HFFc6 (cell line): ENCODE results near the gene SLAMF9. TPM values are rescaled to one million over a fixed set of nuclear protein-coding genes. Genes with fewer than 3 reads are reported as not detected.

Source experiments
- DNase-seq: peaks from one replicate; pipeline ENCODE4 v3.0.0-alpha.2; 2018
- H3K27ac Mint-ChIP-seq: 2 replicates; pipeline ENCODE4 v1.8.0; 2020; ENCODE audit warnings: mild to moderate bottlenecking, mixed read lengths
- H3K27me3 Mint-ChIP-seq: 2 replicates; pipeline ENCODE4 v1.8.0; 2021; ENCODE audit warnings: mild to moderate bottlenecking, moderate library complexity, mixed read lengths; ENCODE audit not compliant: insufficient read depth
- H3K36me3 Mint-ChIP-seq: 2 replicates; pipeline ENCODE4 v1.8.0; 2021; ENCODE audit warnings: low read depth, mixed read lengths
- H3K4me1 Mint-ChIP-seq: 2 replicates; pipeline ENCODE4 v1.8.0; 2020; ENCODE audit warnings: low read depth, mixed read lengths
- H3K4me3 Mint-ChIP-seq: 2 replicates; pipeline ENCODE4 v1.8.0; 2020; ENCODE audit warnings: mild to moderate bottlenecking, moderate library complexity, mixed read lengths
- H3K9me3 Mint-ChIP-seq: 2 replicates; pipeline ENCODE4 v1.8.0; 2020; ENCODE audit warnings: mild to moderate bottlenecking, mixed read lengths
- total RNA-seq, 6 experiments: library from RNA; stranded (reverse); fragmentation: NEBNext Ultra II Directional; extraction: Animal tissue kit (Norgen Biotek cat#: 25700); gene quantifications; 2 replicates in 1 of 6; 3 replicates in 5 of 6; pipeline ENCODE4 v1.2.3, GENCODE V29; 2021
- TF ChIP-seq, protein P1 (sequence below): fragments of 200-600 bp; sonication (generic); IDR thresholded peaks from 2 replicates; pipeline ENCODE4 v1.5.0; 2021; ENCODE audit warnings: antibody characterized with exemption, mild to moderate bottlenecking

SLAMF9 gene
- total RNA-seq, 6 experiments from 2014 or later = 0.41 to 0.51 (median 0.46) TPM; not detected in 3

DNA sequence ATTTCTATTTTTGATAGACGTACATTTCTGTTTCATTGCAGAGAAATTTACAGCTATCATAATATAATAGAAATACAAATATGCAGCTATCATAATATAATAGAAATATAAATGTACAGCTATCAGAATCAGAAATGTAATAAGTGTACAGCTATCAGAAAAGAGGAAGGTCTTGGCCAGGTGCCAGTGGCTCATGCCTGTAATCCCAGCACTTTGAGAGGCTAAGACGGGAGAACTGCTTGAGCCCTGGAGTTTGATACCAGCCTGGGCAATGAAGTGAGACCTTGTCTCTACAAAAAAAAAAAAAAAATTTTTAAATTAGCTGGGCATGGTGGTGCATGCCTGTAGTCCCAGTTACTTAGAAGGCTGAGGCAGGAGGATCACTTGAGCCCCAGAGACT, 39.9 kb upstream of the SLAMF9 start:
- TF ChIP-seq, protein P1, sequence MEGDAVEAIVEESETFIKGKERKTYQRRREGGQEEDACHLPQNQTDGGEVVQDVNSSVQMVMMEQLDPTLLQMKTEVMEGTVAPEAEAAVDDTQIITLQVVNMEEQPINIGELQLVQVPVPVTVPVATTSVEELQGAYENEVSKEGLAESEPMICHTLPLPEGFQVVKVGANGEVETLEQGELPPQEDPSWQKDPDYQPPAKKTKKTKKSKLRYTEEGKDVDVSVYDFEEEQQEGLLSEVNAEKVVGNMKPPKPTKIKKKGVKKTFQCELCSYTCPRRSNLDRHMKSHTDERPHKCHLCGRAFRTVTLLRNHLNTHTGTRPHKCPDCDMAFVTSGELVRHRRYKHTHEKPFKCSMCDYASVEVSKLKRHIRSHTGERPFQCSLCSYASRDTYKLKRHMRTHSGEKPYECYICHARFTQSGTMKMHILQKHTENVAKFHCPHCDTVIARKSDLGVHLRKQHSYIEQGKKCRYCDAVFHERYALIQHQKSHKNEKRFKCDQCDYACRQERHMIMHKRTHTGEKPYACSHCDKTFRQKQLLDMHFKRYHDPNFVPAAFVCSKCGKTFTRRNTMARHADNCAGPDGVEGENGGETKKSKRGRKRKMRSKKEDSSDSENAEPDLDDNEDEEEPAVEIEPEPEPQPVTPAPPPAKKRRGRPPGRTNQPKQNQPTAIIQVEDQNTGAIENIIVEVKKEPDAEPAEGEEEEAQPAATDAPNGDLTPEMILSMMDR = no peak
- H3K9me3 Mint-ChIP-seq = no peaks in the 10 kb centered on the region
- H3K27me3 Mint-ChIP-seq = peaks cover 4% of the 10 kb centered on the region; the same call in 1 of the 2 replicates
- no peak overlapping the region for H3K4me3 Mint-ChIP-seq
- H3K4me1 Mint-ChIP-seq = peaks cover 64% of the 10 kb centered on the region
- DNase-seq = no peak
- H3K36me3 Mint-ChIP-seq = no peaks in the 10 kb centered on the region
- no peak overlapping the region for H3K27ac Mint-ChIP-seq

DNA sequence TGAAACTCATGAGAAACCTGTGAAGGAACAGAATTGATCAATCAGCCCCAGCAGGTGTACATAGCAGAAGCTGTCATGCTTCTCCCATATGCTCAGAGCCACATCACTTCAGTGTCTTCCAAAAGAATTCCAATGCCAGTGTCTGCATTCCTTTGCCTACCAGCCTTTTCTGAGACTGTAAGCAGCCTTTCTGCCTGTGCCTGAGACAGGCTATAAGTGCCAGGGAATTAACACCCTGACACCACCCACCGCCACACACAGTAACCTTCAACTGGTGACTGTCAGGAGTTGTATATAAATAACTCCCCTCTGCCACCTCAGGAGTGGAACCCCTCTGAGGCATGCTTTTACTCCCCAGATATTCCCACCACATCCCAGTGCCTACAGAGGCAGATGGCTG, 38.1 kb upstream of the SLAMF9 start:
- H3K27me3 Mint-ChIP-seq = peaks cover 4% of the 10 kb centered on the region; the same call in 1 of the 2 replicates
- no peak for DNase-seq
- H3K36me3 Mint-ChIP-seq = no peaks in the 10 kb centered on the region
- peaks cover 48% of the 10 kb centered on the region for H3K4me1 Mint-ChIP-seq
- H3K27ac Mint-ChIP-seq = no peak overlapping the region
- TF ChIP-seq, protein P1 = no peak
- H3K4me3 Mint-ChIP-seq = no peak overlapping the region
- no peaks in the 10 kb centered on the region for H3K9me3 Mint-ChIP-seq

DNA sequence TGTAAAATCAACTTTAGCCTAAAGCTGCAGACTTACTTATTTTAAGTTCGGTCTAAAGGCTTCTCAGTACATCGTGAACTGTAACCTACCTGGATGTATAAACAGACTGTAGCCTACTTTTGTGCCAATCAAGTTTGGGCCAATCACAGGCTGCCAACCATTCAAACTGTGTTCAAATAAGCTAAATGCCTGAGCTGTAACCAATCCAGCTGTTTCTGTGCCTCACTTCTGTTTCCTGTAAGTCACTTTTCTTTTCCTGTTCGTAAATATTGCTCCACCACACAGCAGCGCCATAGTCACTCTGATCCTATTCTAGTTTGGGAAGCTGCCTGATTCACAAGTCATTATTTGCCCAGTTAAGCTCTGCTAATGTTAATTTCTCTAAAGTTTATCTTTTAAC, 37.5 kb upstream of the SLAMF9 start:
- DNase-seq = no peak
- H3K4me3 Mint-ChIP-seq = no peak overlapping the region
- TF ChIP-seq, protein P1 = no peak

DNA sequence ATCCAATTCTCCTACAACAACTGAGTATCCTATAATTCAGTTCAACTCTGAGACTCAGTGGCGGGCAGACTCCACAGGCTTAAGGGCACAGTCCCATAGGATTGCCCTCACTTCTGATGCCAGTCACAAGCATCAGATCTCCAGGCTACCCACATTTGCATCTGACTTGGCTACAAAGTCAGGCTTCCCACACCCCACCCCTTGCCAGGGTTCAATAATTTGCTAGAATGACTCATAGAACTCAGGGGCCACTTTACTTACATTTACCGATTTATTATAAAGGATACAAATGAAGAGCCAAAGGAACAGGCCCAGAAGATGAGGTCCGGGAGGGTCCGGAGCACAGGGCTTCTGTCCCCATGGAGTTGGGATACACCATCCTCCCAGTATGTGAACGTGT, 36.0 kb upstream of the SLAMF9 start:
- peaks cover 9% of the 10 kb centered on the region; the same call in 1 of the 2 replicates for H3K27me3 Mint-ChIP-seq
- TF ChIP-seq, protein P1 = no peak
- no peaks in the 10 kb centered on the region for H3K36me3 Mint-ChIP-seq
- H3K4me1 Mint-ChIP-seq = peaks cover 29% of the 10 kb centered on the region
- H3K27ac Mint-ChIP-seq = no peak overlapping the region
- DNase-seq = no peak
- no peaks in the 10 kb centered on the region for H3K9me3 Mint-ChIP-seq
- no peak overlapping the region for H3K4me3 Mint-ChIP-seq

More for the DNA sequence above, 37.5 kb upstream of the SLAMF9 start:
- Mint-ChIP-seq H3K27me3 (peaks cover 4% of the 10 kb centered on the region; the same call in 1 of the 2 replicates), H3K9me3 (no peaks in the 10 kb centered on the region), H3K27ac (no peak overlapping the region), H3K4me1 (peaks cover 44% of the 10 kb centered on the region), H3K36me3 (no peaks in the 10 kb centered on the region)

DNA sequence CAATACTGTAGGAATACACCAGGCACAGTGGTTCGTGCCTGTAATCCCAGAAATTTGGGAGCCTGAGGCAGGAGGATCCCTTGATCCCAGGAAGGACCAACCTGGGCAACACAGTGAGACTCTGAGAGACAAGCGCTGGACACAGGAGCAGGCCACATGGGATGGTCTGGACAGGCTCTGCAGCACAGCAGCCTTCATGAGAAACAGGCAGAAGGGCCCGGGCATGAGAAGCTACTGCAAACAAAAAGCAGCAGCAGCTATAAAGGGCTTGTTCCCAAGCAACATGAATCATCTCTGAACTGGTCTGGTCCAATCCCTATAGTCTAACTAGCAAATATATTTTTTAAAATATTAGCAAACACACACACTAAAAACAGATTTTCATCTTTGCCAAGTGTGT, 35.5 kb upstream of the SLAMF9 start:
- Mint-ChIP-seq H3K4me1 (peaks cover 25% of the 10 kb centered on the region), H3K36me3 (no peaks in the 10 kb centered on the region), H3K4me3 (no peak overlapping the region), H3K27me3 (peaks cover 13% of the 10 kb centered on the region; the same call in 1 of the 2 replicates), H3K9me3 (no peaks in the 10 kb centered on the region), H3K27ac (no peak overlapping the region)
- peak; percentile 9 for DNase-seq
- TF ChIP-seq, protein P1 = no peak

DNA sequence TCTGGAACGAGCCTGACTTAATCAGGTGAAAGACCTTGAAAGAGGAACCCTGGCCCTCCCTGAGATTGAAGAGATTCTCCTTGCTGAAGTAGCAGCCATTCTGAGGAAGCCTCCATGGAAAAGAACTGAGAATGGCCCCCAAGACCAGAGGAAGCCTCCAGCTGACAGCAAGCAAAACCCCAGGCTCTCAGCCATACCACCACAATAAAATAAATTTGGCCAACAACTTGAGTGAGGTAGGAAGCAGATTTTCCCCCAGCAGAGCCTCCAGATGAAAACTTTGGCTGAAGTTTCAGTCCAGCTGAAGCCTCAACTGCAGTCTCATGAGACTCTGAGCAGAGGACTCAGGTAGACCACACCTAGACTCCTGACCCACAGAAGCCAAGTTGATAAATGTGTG, 34.0 kb upstream of the SLAMF9 start:
- Mint-ChIP-seq H3K27ac (no peak overlapping the region), H3K9me3 (no peaks in the 10 kb centered on the region), H3K36me3 (no peaks in the 10 kb centered on the region), H3K4me3 (no peak overlapping the region), H3K27me3 (peaks cover 19% of the 10 kb centered on the region; the same call in 1 of the 2 replicates), H3K4me1 (peaks cover 20% of the 10 kb centered on the region)
- TF ChIP-seq, protein P1 = no peak
- DNase-seq = no peak
